Ascending aorta (tissue), 2 donors: ENCODE data around the gene TMEM200B. TPM values are rescaled to one million over a fixed set of nuclear protein-coding genes. Genes with fewer than 3 reads are reported as not detected.
"Not testable (repeated sequence)": the region's sequence is repeated elsewhere in the genome, so short reads cannot be mapped to it uniquely, and the experiment has no call there.

Source experiments
- DNase-seq, 2 donors: peaks; one replicate each; pipeline ENCODE4 v3.0.0-alpha.2; 2019; ENCODE audit warnings: low spot score in 2 of 2
- H3K27ac ChIP-seq, 2 donors: fragments of 200-600 bp; sonication (generic); one replicate each; pipeline ENCODE4 v1.5.1; 2016 to 2017; ENCODE audit warnings: mild to moderate bottlenecking in 1 of 2
- H3K27me3 ChIP-seq: fragments of 200-600 bp; sonication (generic); one replicate; pipeline ENCODE4 v1.5.1; 2017
- H3K36me3 ChIP-seq, 2 donors: fragments of 200-600 bp; sonication (generic); one replicate each; pipeline ENCODE4 v1.5.1; 2016
- H3K4me1 ChIP-seq, 2 donors: fragments of 200-600 bp; sonication (generic); one replicate each; pipeline ENCODE4 v1.5.1; 2016 to 2017; ENCODE audit warnings: mild to moderate bottlenecking in 1 of 2
- H3K4me3 ChIP-seq, 2 donors: fragments of 200-600 bp; sonication (generic); one replicate each; pipeline ENCODE4 v1.5.1; 2016 to 2017; ENCODE audit warnings: mild to moderate bottlenecking in 1 of 2
- H3K9me3 ChIP-seq, 2 donors: fragments of 200-600 bp; sonication (generic); one replicate each; pipeline ENCODE4 v1.5.1; 2016
- CTCF ChIP-seq, 3 experiments: fragments of 200-600 bp in 2 of 3; fragments of 450-650 bp in 1 of 3; sonication (generic) in 2 of 3; IDR thresholded peaks; one replicate each; pipeline ENCODE4 v1.5.1; 2016 to 2019; ENCODE audit warnings: antibody characterized with exemption in 3 of 3, mild to moderate bottlenecking in 1 of 3, moderate library complexity in 1 of 3
- intact Hi-C: fragments of 100-400 bp; cut with DNase I; formaldehyde crosslinking; loops from one replicate; pipeline ENCODE4 v1.15.1; 2023
- total RNA-seq: library from RNA; depleted of rRNA; stranded (reverse); fragments of >200 nt; gene quantifications from one replicate; pipeline ENCODE4 v1.1.0, GENCODE V29; 2016

Gene TMEM200B
- total RNA-seq, 1 donor from 2014 or later = 18.5 TPM

DNA sequence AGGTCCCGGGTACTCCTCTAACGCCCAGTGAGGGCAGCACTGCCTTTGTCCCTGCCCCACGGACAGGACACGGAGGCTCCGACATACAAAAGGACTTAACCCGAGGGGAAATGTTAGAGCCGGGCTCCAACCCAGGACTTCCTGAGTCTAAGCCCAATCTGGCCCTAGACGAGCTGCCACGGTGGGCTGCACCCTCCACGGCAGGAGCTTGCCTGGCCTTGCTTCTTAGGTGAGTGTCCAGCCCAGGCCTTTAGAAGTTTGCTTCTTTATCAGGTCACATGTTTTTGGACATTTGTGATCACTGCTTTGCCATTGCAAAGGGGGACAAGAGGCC is 11.0 kb upstream of the TMEM200B start:
- no peak for DNase-seq
- Histone ChIP-seq H3K4me3 (no peak overlapping the region), H3K9me3 (no peaks in the 10 kb centered on the region), H3K4me1 (no peaks in the 10 kb centered on the region), H3K36me3 (no peaks in the 10 kb centered on the region), H3K27me3 (no peaks in the 10 kb centered on the region), H3K27ac (no peak overlapping the region)
- TF ChIP-seq CTCF (IDR thresholded peaks at IDR 0.05) = no peak
- intact Hi-C loops = no loop called here

DNA sequence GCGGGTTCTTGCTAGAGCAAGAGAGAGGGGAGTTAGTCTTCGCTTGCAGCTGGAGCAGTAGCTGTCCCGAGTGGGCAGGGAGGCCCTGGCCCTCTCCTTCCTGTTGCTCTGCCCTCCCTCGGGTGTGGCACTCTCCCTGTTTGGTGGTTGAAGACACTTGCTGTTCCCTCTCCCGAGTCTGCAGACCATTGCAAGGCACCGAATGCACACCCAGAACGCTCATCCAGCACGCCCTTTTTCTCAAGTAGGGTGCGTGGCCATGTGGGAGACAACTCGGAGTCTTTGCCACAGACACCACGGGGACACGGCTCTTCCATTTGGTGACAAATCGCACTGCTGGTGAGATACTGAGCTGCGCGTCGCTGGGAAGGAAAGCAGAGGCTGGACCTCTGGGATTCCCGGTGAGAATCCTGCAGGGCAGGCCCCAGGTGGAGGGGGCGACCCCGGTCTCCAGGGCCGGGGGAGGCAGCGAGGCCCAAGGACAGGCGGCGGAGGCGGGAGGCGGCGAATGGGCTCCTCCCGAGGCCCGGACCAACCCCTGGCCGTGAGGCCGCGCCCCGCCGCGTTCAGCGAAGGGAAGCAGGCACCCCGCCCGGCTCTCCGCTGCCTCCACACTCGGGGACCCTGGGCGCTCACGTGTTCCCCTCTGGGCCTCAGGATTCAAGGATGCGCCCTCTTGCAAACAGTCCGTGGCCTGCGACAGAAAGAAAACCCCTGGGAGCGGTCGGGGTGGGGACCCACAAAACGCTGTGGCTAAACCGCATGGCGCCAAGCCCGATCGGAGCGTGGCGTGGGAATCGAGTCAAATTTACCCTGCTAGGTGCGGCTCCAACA is 10.4 kb upstream of the TMEM200B start:
- Histone ChIP-seq H3K27me3 (no peaks in the 10 kb centered on the region), H3K4me3 (no peak overlapping the region), H3K9me3 (no peaks in the 10 kb centered on the region), H3K4me1 (no peaks in the 10 kb centered on the region), H3K36me3 (no peaks in the 10 kb centered on the region), H3K27ac (no peak overlapping the region)
- DNase-seq = no peak
- TF ChIP-seq CTCF (IDR thresholded peaks at IDR 0.05) = no peak
- intact Hi-C loops = no loop called here

DNA sequence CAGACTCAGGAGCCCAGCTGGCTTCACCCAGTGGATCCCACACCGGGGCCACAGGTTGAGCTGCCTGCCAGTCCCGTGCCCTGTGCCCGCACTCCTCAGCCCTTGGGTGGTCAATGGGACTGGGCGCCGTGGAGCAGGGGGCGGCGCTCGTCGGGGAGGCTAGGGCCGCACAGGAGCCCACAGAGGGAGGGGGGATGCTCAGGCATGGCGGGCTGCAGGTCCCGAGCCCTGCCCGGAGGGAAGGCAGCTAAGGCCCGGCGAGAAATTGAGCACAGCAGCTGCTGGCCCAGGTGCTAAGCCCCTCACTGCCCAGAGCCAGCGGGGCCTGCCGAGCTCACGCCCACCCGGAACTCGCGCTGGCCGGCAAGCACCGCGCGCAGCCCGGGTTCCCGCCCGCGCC is 7.4 kb upstream of the TMEM200B start:
- H3K27ac ChIP-seq, H3K4me3 ChIP-seq, DNase-seq, H3K36me3 ChIP-seq, H3K9me3 ChIP-seq, H3K4me1 ChIP-seq, H3K27me3 ChIP-seq, intact Hi-C loops: not testable (repeated sequence)

GRCh38 chr1:29129916-29130315 is 6.2 kb upstream of the TMEM200B start:
- Histone ChIP-seq H3K4me3 (no peak overlapping the region), H3K9me3 (no peaks in the 10 kb centered on the region), H3K4me1 (peaks cover 0 to 5% of the 10 kb centered on the region in 2 donors), H3K27me3 (no peaks in the 10 kb centered on the region), H3K36me3 (no peaks in the 10 kb centered on the region), H3K27ac (no peak overlapping the region)
- no peak for DNase-seq
- TF ChIP-seq CTCF (IDR thresholded peaks at IDR 0.05) = no peak
- intact Hi-C loops = loop anchor here (5.0 to 10.0 kb wide), 4 partner anchors 215 to 1765 kb away; partner anchors contain the start of genes EPB41, MAP3K6 and RNU11

GRCh38 chr1:29128739-29129138 is 5.0 kb upstream of the TMEM200B start:
- no peaks in the 10 kb centered on the region for H3K27me3 ChIP-seq
- peaks cover 3 to 8% of the 10 kb centered on the region in 2 donors for H3K4me1 ChIP-seq
- no peak for DNase-seq
- TF ChIP-seq CTCF (IDR thresholded peaks at IDR 0.05) = no peak
- H3K36me3 ChIP-seq = no peaks in the 10 kb centered on the region
- H3K27ac ChIP-seq = no peak overlapping the region
- intact Hi-C loops = loop anchor here (5.0 to 10.0 kb wide), 4 partner anchors 214 to 1764 kb away; partner anchors contain the start of genes EPB41, MAP3K6 and RNU11
- H3K4me3 ChIP-seq = no peak overlapping the region
- no peaks in the 10 kb centered on the region for H3K9me3 ChIP-seq

DNA sequence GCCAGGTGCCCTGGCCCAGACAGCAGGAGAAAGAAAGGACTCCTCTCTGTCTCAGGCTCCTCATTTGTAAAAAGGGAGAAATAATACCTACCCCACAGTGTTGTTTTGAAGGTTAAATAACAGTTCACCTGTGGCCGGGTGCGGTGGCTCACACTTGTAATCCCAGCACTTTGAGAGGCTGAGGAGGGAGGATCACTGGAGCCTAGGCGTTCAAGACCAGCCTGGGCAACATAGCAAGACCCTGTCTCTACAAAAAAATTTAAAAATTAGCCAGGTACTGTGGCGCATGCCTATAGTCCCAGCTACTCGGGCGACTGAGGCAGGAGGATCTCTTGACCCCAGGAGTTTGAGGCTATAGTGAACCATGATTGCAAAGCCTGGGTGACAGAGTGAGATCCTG is 2.5 kb upstream of the TMEM200B start:
- Histone ChIP-seq H3K27ac (peak overlapping the region in 1 of 2 donors; percentile 99), H3K4me3 (no peak overlapping the region), H3K9me3 (no peaks in the 10 kb centered on the region), H3K36me3 (no peaks in the 10 kb centered on the region), H3K27me3 (no peaks in the 10 kb centered on the region), H3K4me1 (peaks cover 3 to 13% of the 10 kb centered on the region in 2 donors)
- DNase-seq = no peak
- intact Hi-C loops = loop anchor here (5.0 to 10.0 kb wide), 4 partner anchors 211 to 1761 kb away; partner anchors contain the start of genes EPB41, MAP3K6 and RNU11
- no peak for TF ChIP-seq CTCF (IDR thresholded peaks at IDR 0.05)
